ENCODE measurements around the gene PES1.

DNA sequence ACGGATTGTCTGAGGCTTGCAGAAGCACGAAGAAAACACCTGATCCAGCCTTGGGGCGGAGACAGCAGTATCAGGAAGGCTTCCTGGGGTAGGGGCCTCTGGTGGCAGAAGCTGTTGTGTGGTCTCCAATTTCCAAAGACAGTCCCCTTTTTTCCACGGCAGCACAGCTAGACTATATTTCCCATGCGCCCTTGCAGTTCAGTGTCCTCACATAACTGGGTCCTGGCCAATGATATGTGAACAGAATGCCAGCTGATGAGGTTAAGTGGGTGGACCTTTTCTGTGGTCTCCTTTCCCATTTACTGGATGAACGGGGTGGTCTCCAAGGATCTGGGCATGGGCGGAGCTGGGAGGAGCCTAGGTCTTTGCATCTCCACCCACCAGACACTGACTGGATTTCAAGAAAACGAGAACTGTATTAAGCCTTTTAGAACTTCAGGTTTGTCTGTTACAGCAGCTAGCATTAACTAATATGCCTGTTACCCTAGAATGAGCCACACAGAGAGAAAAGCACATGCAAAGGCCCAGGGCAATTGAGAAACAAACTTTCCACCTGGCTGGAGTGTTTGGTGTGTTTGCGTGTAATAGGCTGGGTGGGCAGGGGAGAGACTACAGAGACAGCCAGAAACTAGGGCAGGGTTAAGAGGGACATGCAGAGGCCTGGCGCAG is 23.4 kb downstream of the PES1 start:
- TF ChIP-seq CTCF (IDR thresholded peaks at IDR 0.05) = no peak
- TF ChIP-seq POLR2A (IDR thresholded peaks at IDR 0.05) = no peak
- no peak for TF ChIP-seq POLR2AphosphoS5 (IDR thresholded peaks at IDR 0.05)
